ENCODE data around the gene AAR2.

AAR2 gene

DNA sequence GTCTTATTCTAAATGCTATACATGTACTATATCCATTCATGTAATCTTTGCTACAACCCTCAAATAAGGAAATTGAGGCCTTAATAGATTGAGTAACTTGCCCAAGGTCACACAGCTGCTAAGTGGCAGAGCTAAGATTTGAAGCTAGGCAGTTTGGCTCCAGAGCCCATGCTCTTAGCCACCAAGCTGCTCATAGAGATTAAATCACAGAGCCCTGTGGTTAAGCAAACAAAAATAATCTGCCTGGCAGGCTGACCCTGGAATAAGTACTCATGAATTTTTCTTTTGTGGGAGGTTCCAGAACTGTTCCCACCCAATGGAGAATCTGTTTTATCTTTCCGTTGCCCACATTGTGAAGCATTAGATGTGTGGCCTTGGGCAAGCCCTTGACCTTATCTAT lies 7.4 kb downstream of the AAR2 start:
- H3K79me2 ChIP-seq (ENCODE audit: control insufficient read depth, low read length): peaks cover 37% of the 10 kb centered on the region
- H3K4me3 ChIP-seq (ENCODE audit: low read length): no peak overlapping the region
- no peak overlapping the region for H3K27ac ChIP-seq (ENCODE audit: low read depth, low read length)
- H3K36me3 ChIP-seq (ENCODE audit: control insufficient read depth, low read length): peaks cover 45% of the 10 kb centered on the region
- TF ChIP-seq, protein P1, sequence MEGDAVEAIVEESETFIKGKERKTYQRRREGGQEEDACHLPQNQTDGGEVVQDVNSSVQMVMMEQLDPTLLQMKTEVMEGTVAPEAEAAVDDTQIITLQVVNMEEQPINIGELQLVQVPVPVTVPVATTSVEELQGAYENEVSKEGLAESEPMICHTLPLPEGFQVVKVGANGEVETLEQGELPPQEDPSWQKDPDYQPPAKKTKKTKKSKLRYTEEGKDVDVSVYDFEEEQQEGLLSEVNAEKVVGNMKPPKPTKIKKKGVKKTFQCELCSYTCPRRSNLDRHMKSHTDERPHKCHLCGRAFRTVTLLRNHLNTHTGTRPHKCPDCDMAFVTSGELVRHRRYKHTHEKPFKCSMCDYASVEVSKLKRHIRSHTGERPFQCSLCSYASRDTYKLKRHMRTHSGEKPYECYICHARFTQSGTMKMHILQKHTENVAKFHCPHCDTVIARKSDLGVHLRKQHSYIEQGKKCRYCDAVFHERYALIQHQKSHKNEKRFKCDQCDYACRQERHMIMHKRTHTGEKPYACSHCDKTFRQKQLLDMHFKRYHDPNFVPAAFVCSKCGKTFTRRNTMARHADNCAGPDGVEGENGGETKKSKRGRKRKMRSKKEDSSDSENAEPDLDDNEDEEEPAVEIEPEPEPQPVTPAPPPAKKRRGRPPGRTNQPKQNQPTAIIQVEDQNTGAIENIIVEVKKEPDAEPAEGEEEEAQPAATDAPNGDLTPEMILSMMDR (IDR thresholded peaks at IDR 0.05; ENCODE audit: low read depth, low read length, poor library complexity, severe bottlenecking): no peak
- no peak for TF ChIP-seq EZH2phosphoT487 (IDR thresholded peaks at IDR 0.05; ENCODE audit: borderline replicate concordance, low read length)
- H3F3A ChIP-seq (ENCODE audit: control insufficient read depth, insufficient read depth): no peaks in the 10 kb centered on the region; the same call in 1 of the 2 replicates
- no peaks in the 10 kb centered on the region for H3K4me1 ChIP-seq (ENCODE audit: control insufficient read depth, low read length)
- H3K9me3 ChIP-seq (ENCODE audit: control insufficient read depth, insufficient read depth, low read length): no peaks in the 10 kb centered on the region
- no peak overlapping the region for H3K4me2 ChIP-seq (ENCODE audit: low read length)
- no peaks in the 10 kb centered on the region for H3K27me3 ChIP-seq (ENCODE audit: control insufficient read depth, low read length)
- no peaks in the 10 kb centered on the region for H4K20me1 ChIP-seq (ENCODE audit: control insufficient read depth, insufficient read depth, low read depth, low read length)
- H3K9me2 ChIP-seq (replicated peaks; ENCODE audit: control insufficient read depth, low read length): no peaks in the 10 kb centered on the region

DNA sequence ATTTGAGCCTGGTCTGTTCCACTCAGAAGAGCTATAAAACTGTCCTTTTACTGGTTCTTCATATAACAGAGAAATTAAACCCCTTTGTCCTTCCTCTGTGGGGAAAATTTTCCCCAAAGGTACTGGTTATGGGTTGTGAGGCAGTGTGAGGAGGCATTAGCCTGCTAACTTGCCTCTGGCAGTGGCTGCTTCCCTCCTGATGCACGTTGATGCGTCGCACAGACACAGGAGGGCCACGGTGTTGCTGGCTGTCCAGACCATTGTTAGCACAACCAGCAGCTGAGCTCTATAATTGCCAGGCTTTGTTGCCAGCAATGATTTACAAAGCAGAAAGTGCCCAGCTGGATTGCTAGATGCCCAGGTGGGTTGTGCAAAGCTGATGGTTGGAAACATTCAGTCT lies 10.1 kb downstream of the AAR2 start:
- Histone ChIP-seq H3K27me3 (ENCODE audit: control insufficient read depth, low read length) (no peaks in the 10 kb centered on the region), H3K9me3 (ENCODE audit: control insufficient read depth, insufficient read depth, low read length) (no peaks in the 10 kb centered on the region), H3K79me2 (ENCODE audit: control insufficient read depth, low read length) (peaks cover 12% of the 10 kb centered on the region), H3F3A (ENCODE audit: control insufficient read depth, insufficient read depth) (no peaks in the 10 kb centered on the region), H3K27ac (ENCODE audit: low read depth, low read length) (no peak overlapping the region), H3K36me3 (ENCODE audit: control insufficient read depth, low read length) (peaks cover 45% of the 10 kb centered on the region), H3K9me2 (replicated peaks; ENCODE audit: control insufficient read depth, low read length) (no peaks in the 10 kb centered on the region), H3K4me1 (ENCODE audit: control insufficient read depth, low read length) (no peaks in the 10 kb centered on the region), H3K4me2 (ENCODE audit: low read length) (no peak overlapping the region), H4K20me1 (ENCODE audit: control insufficient read depth, insufficient read depth, low read depth, low read length) (no peaks in the 10 kb centered on the region), H3K4me3 (ENCODE audit: low read length) (no peak overlapping the region)
- TF ChIP-seq, protein P1 (IDR thresholded peaks at IDR 0.05; ENCODE audit: low read depth, low read length, poor library complexity, severe bottlenecking): no peak
- no peak for TF ChIP-seq EZH2phosphoT487 (IDR thresholded peaks at IDR 0.05; ENCODE audit: borderline replicate concordance, low read length)

DNA sequence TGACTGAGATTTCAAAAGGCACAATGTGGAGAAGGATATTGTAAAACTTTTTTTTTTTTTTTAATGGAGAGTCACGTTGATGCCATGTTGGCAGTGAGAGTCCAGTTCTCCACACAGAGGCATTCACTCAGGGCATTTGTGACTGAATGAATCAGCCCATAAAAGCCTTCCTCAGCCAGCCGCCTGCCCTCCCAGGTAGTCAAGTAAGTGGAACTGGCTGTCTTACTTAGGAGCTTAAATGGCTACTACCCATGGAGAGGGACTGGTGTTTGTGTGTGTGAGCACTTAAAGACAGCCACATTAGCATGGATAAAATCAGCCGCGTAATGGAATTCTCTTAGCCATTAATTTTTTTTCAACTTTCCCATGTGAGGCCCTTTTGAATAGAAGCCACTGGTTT lies 12.6 kb downstream of the AAR2 start:
- Histone ChIP-seq H3K4me1 (ENCODE audit: control insufficient read depth, low read length) (no peaks in the 10 kb centered on the region), H3K36me3 (ENCODE audit: control insufficient read depth, low read length) (peaks cover 43% of the 10 kb centered on the region), H3F3A (ENCODE audit: control insufficient read depth, insufficient read depth) (no peaks in the 10 kb centered on the region), H3K27ac (ENCODE audit: low read depth, low read length) (no peak overlapping the region), H3K9me3 (ENCODE audit: control insufficient read depth, insufficient read depth, low read length) (no peaks in the 10 kb centered on the region), H3K4me2 (ENCODE audit: low read length) (no peak overlapping the region), H3K27me3 (ENCODE audit: control insufficient read depth, low read length) (no peaks in the 10 kb centered on the region), H3K9me2 (replicated peaks; ENCODE audit: control insufficient read depth, low read length) (no peaks in the 10 kb centered on the region), H4K20me1 (ENCODE audit: control insufficient read depth, insufficient read depth, low read depth, low read length) (no peaks in the 10 kb centered on the region), H3K4me3 (ENCODE audit: low read length) (no peak overlapping the region), H3K79me2 (ENCODE audit: control insufficient read depth, low read length) (no peaks in the 10 kb centered on the region)
- no peak for TF ChIP-seq EZH2phosphoT487 (IDR thresholded peaks at IDR 0.05; ENCODE audit: borderline replicate concordance, low read length)
- TF ChIP-seq, protein P1 (IDR thresholded peaks at IDR 0.05; ENCODE audit: low read depth, low read length, poor library complexity, severe bottlenecking): no peak

DNA sequence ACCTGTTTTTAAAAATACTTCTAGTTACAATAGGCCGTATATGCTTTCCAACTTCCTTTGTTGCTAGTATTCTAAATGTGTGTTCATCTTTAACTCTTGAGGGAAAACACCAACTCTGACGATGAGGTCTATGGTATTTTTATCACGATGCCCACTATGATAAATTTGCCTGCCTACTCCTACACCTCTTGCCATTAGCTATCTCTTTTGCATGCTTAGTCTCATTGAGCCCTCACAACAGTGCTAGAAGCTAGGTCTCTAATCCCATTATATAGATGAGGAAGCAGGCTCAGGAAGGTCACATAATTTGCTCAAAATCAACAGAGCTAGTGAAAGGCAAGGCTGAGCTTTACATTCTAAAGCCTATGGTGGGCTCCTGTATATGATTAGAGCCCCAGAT lies 13.2 kb downstream of the AAR2 start:
- Histone ChIP-seq H3K4me3 (ENCODE audit: low read length) (no peak overlapping the region), H3K36me3 (ENCODE audit: control insufficient read depth, low read length) (peaks cover 41% of the 10 kb centered on the region), H3K4me1 (ENCODE audit: control insufficient read depth, low read length) (no peaks in the 10 kb centered on the region), H3K9me3 (ENCODE audit: control insufficient read depth, insufficient read depth, low read length) (no peaks in the 10 kb centered on the region), H3K79me2 (ENCODE audit: control insufficient read depth, low read length) (no peaks in the 10 kb centered on the region), H3F3A (ENCODE audit: control insufficient read depth, insufficient read depth) (no peaks in the 10 kb centered on the region), H3K9me2 (replicated peaks; ENCODE audit: control insufficient read depth, low read length) (no peaks in the 10 kb centered on the region), H3K4me2 (ENCODE audit: low read length) (no peak overlapping the region), H4K20me1 (ENCODE audit: control insufficient read depth, insufficient read depth, low read depth, low read length) (no peaks in the 10 kb centered on the region), H3K27ac (ENCODE audit: low read depth, low read length) (no peak overlapping the region), H3K27me3 (ENCODE audit: control insufficient read depth, low read length) (no peaks in the 10 kb centered on the region)
- TF ChIP-seq, protein P1 (IDR thresholded peaks at IDR 0.05; ENCODE audit: low read depth, low read length, poor library complexity, severe bottlenecking): no peak
- TF ChIP-seq EZH2phosphoT487 (IDR thresholded peaks at IDR 0.05; ENCODE audit: borderline replicate concordance, low read length): no peak

Data from DOHH2 (cell line).